HepG2 (cell line): ENCODE measurements around the gene AKAP7. TPM values are rescaled to one million over a fixed set of nuclear protein-coding genes. Genes with fewer than 3 reads are reported as not detected.
"Not testable (repeated sequence)": the region's sequence is repeated elsewhere in the genome, so short reads cannot be mapped to it uniquely, and the experiment has no call there.

Experiments used
- ATAC-seq: fragments of 200-7000 bp; cut with Tn5 transposase; 3 replicates; pipeline ENCODE4 v1.9.1; 2020; ENCODE audit warnings: mild to moderate bottlenecking, moderate library complexity
- BruUV-seq: library from RNA; stranded (reverse); fragments of 400-500 nt; replicated peaks from 2 replicates; lab custom pipeline; 2021; lab: Mats Ljungman, UMichigan
- CTCF ChIA-PET: fragments of 300-600 bp; formaldehyde crosslinking; extraction: SDS; loops from one replicate; lab custom pipeline; 2021; ENCODE audit warnings: low total read pairs, inconsistent platforms, low intra/inter-chr PET ratio; lab: Yijun Ruan, JAX
- POLR2A ChIA-PET: fragments of 350-600 bp; sonication (Branson Sonifier 250); formaldehyde crosslinking; loops from one replicate; lab custom pipeline; 2020; ENCODE audit warnings: antibody characterized with exemption, inconsistent platforms; lab: Yijun Ruan, JAX
- DNase-seq: peaks from one replicate; pipeline ENCODE4 v3.0.0-alpha.2; 2015; ENCODE audit warnings: low spot score
- FAIRE-seq: peaks from 3 replicates; lab custom pipeline; 2011; peaks lifted over from hg19 to GRCh38; lab: Jason Lieb, UNC
- H2AFZ ChIP-seq: one replicate; pipeline ENCODE4 v1.6.1; 2011; ENCODE audit warnings: low read length, inconsistent platforms
- H3K27ac ChIP-seq: fragments of 300-600 bp; 3 replicates; pipeline ENCODE4 v1.8.0; 2011; ENCODE audit warnings: mixed run types, mild to moderate bottlenecking, mixed read lengths, low read length, inconsistent platforms; ENCODE audit not compliant: insufficient read depth; ENCODE audit errors: extremely low read length
- H3K27me3 ChIP-seq, 2 experiments: fragments of 200-600 bp in 1 of 2; 2 replicates in 1 of 2; 3 replicates in 1 of 2; pipeline versions ENCODE4 v1.6.0 to v1.8.0; 2011; ENCODE audit warnings: low read length in 2 of 2, mild to moderate bottlenecking in 2 of 2, moderate library complexity in 2 of 2, inconsistent platforms in 1 of 2; ENCODE audit not compliant: insufficient read depth in 2 of 2, control insufficient read depth in 1 of 2
- H3K36me3 ChIP-seq, 2 experiments: fragments of 200-600 bp in 1 of 2; replicated peaks in 1 of 2; 2 replicates in 1 of 2; 3 replicates in 1 of 2; pipeline versions ENCODE4 v1.5.1 to v1.8.0; 2011; ENCODE audit warnings: low read length in 2 of 2, inconsistent platforms in 1 of 2; ENCODE audit not compliant: insufficient read depth in 2 of 2, control insufficient read depth in 1 of 2
- H3K4me1 ChIP-seq: 2 replicates; pipeline ENCODE4 v1.5.1; 2012; ENCODE audit warnings: low read length, inconsistent platforms; ENCODE audit not compliant: insufficient read depth
- H3K4me2 ChIP-seq: 2 replicates; pipeline ENCODE4 v1.6.0; 2011; ENCODE audit warnings: low read depth, low read length, inconsistent platforms
- H3K4me3 ChIP-seq, 3 experiments: fragments of 200-600 bp in 1 of 3; sonication (generic), shearing (Covaris generic) in 1 of 3; replicated peaks in 1 of 3; 2 replicates each; pipeline ENCODE4 v1.5.1; 2011 to 2016; ENCODE audit warnings: low read length in 3 of 3, inconsistent platforms in 2 of 3, low read depth in 2 of 3, mild to moderate bottlenecking in 2 of 3, control low read depth in 1 of 3, mixed read lengths in 1 of 3; ENCODE audit not compliant: insufficient read depth in 1 of 3
- H3K79me2 ChIP-seq: one replicate; pipeline ENCODE4 v1.6.1; 2011; ENCODE audit warnings: low read length, inconsistent platforms; ENCODE audit not compliant: insufficient read depth
- H3K9ac ChIP-seq: 2 replicates; pipeline ENCODE4 v1.6.0; 2011; ENCODE audit warnings: mild to moderate bottlenecking, low read depth, low read length, inconsistent platforms; ENCODE audit not compliant: insufficient read depth
- H3K9me3 ChIP-seq: 2 replicates; pipeline ENCODE4 v1.5.1; 2012; ENCODE audit warnings: mild to moderate bottlenecking, low read length
- H4K20me1 ChIP-seq: 2 replicates; pipeline ENCODE4 v1.6.0; 2011; ENCODE audit warnings: inconsistent platforms, mild to moderate bottlenecking, low read length, moderate library complexity; ENCODE audit not compliant: insufficient read depth
- GATAD1 ChIP-seq: IDR thresholded peaks from 2 replicates; pipeline ENCODE4 v1.6.1; 2016; ENCODE audit warnings: missing genetic modification reagents, missing compliant biosample characterization
- ZKSCAN1 ChIP-seq: fragments of 150-350 bp; IDR thresholded peaks from 2 replicates; pipeline ENCODE4 v1.6.1; 2014; ENCODE audit warnings: low read length
- WGBS: methylation state at CpG from one replicate; pipeline ENCODE4 v1.1.6; 2017; ENCODE audit warnings: low lambda C conversion rate; 5-methylcytosine and 5-hydroxymethylcytosine counted together
- in situ Hi-C: cut with HindIII; loops from 2 replicates; pipeline ENCODE4 v1.10.0; 2017; ENCODE audit warnings: low pct_unique_long_range_greater_than_20kb; ENCODE audit not compliant: extremely low pct_ligation_motif_present
- intact Hi-C: fragments of 100-400 bp; cut with micrococcal nuclease; formaldehyde crosslinking; loops from one replicate; pipeline ENCODE4 v1.10.0; 2022; ENCODE audit not compliant: unreplicated experiment
- polyA plus RNA-seq, 8 experiments: library from polyadenylated mRNA; depleted of rRNA in 3 of 8; stranded (reverse) in 7 of 8; unstranded in 1 of 8; fragments of >200 nt; fragmentation: Illumina TruSeq in 4 of 8; extraction: Trizol in 4 of 8; gene quantifications; 2 replicates each; pipeline versions ENCODE4 v1.2.1 to v1.2.3, GENCODE V29; 2011 to 2016; ENCODE audit warnings: low read depth in 4 of 8, missing spikeins in 1 of 8, mixed read lengths in 1 of 8; ENCODE audit not compliant: insufficient read depth in 1 of 8
- total RNA-seq, 5 experiments: library from RNA; depleted of rRNA; stranded (reverse); fragments of >200 nt; fragmentation: Illumina TruSeq; extraction: Trizol; gene quantifications; 2 replicates each; pipeline ENCODE4 v1.2.3, GENCODE V29; 2016; ENCODE audit warnings: low read depth in 1 of 5

The AKAP7 gene
- total and polyA plus RNA-seq, 2 of the 13 experiments (the other 11 are each of a cell fraction or from before 2014, with no cell fraction given) = 3.6 to 11.7 TPM

GRCh38 chr6:131322125-131322524 is 186.9 kb downstream of the AKAP7 start:
- H2AFZ ChIP-seq = no peak overlapping the region
- H3K4me1 ChIP-seq = no peaks in the 10 kb centered on the region
- H3K9ac ChIP-seq = no peak overlapping the region
- ATAC-seq = no peak
- no peak overlapping the region for H3K27ac ChIP-seq
- WGBS = 0% methylated on average over 1 of the region's 1 CpG
- H4K20me1 ChIP-seq = no peaks in the 10 kb centered on the region
- TF ChIP-seq GATAD1 (no peak), ZKSCAN1 (no peak)
- no peaks in the 10 kb centered on the region for H3K36me3 ChIP-seq
- no peaks in the 10 kb centered on the region for H3K27me3 ChIP-seq
- POLR2A ChIA-PET = no interaction called here
- no peak for FAIRE-seq
- intact Hi-C loops = no loop called here
- DNase-seq = no peak
- in situ Hi-C loops = no loop called here
- no peaks in the 10 kb centered on the region for H3K79me2 ChIP-seq
- BruUV-seq = no TSS peak
- H3K4me3 ChIP-seq = no peak overlapping the region
- no peak overlapping the region for H3K4me2 ChIP-seq
- CTCF ChIA-PET = no interaction called here
- no peaks in the 10 kb centered on the region for H3K9me3 ChIP-seq

- H3K4me1 ChIP-seq, POLR2A ChIA-PET, ATAC-seq: not testable (repeated sequence)
Observed at GRCh38 chr6:131325669-131326068, 190.4 kb downstream of the AKAP7 start.

DNA sequence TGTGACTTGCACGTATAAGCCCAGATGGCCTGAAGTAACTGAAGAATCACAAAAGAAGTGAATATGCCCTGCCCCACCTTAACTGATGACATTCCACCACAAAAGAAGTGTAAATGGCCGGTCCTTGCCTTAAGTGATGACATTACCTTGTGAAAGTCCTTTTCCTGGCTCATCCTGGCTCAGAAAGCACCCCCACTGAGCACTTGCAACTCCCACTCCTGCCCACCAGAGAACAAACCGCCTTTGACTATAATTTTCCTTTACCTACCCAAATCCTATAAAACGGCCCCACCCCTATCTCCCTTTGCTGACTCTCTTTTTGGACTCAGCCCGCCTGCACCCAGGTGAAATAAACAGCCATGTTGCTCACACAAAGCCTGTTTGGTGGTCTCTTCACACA is 193.5 kb downstream of the AKAP7 start:
- CTCF ChIA-PET = not testable (repeated sequence)
- WGBS = 36% methylated on average over 4 of the region's 5 CpGs

More at GRCh38 chr6:131325669-131326068, 190.4 kb downstream of the AKAP7 start:
- in situ Hi-C loops, H3K9ac ChIP-seq, BruUV-seq, H3K27me3 ChIP-seq, H3K9me3 ChIP-seq, H3K27ac ChIP-seq, H3K4me2 ChIP-seq, H3K4me3 ChIP-seq, H3K36me3 ChIP-seq, intact Hi-C loops, FAIRE-seq, H4K20me1 ChIP-seq, H2AFZ ChIP-seq, DNase-seq, CTCF ChIA-PET, H3K79me2 ChIP-seq: not testable (repeated sequence)
- WGBS = 51% methylated on average over 14 of the region's 14 CpGs

More for the DNA sequence above, 193.5 kb downstream of the AKAP7 start:
- intact Hi-C loops, H3K36me3 ChIP-seq, H3K4me2 ChIP-seq, H3K27ac ChIP-seq, H4K20me1 ChIP-seq, H2AFZ ChIP-seq, H3K4me3 ChIP-seq, H3K27me3 ChIP-seq, H3K79me2 ChIP-seq, FAIRE-seq, DNase-seq, POLR2A ChIA-PET, BruUV-seq, H3K4me1 ChIP-seq, H3K9ac ChIP-seq, in situ Hi-C loops, ATAC-seq, H3K9me3 ChIP-seq: not testable (repeated sequence)
